ENCODE data around the gene COMMD10.

DNA sequence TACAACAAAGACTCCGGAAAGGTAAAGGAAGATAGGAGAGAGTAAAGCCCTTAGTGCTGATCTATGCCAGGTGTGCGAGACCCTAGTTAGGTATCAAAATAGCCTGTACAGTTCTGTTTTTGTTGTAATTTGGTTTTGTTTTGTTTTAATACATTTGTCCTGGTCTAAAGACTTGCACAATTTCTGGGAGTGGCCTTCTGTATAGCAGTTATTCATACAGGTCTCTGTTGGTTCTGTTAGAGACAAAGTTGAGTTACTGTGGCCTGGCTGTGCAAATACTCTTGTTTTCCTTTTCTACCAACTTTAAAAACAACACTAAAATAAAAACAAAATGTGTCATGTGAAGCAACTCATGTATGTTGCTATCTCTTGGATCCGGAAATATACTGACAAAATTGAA lies 163.6 kb downstream of the COMMD10 start:
- no peak for TF ChIP-seq EZH2 (IDR thresholded peaks at IDR 0.05)
- no peak for TF ChIP-seq POLR2AphosphoS5 (IDR thresholded peaks at IDR 0.05; ENCODE audit: borderline replicate concordance, low read depth, low read length)
